Measurements from ENCODE around the gene HOXD11.

HOXD11 gene

DNA sequence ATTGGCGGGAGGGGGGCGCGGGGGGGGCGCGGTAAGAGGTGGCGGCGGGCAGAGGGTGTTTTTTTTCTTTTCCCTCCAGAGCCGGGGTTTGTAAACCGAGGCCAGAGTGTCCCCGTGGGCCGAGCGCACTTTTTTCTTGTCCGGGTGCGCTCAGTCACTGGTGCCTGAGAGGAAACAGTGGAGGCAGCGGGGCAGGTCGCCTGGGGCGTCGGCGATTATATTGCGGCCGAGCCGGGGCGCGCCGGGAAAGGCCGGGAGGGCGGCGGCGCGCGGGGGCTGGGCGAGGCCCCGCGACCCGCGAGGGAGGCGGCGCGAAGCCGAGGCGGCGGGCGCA is 22.7 kb downstream of the HOXD11 start:
- Histone ChIP-seq H3K79me2 (ENCODE audit: insufficient read depth, low read length) (no peaks in the 10 kb centered on the region), H3K9ac (ENCODE audit: low read length) (no peak overlapping the region), H3K4me1 (ENCODE audit: insufficient read depth, low read length, severe bottlenecking) (no peaks in the 10 kb centered on the region), H3K36me3 (ENCODE audit: insufficient read depth, low read length) (no peaks in the 10 kb centered on the region), H3K4me2 (ENCODE audit: low read length) (no peak overlapping the region), H3K9me2 (ENCODE audit: low read depth, low read length) (no peaks in the 10 kb centered on the region), H3K27me3 (ENCODE audit: insufficient read depth, low read length) (no peaks in the 10 kb centered on the region; the same call in none of the 2 replicates), H2AFZ (ENCODE audit: low read length) (no peak overlapping the region), H3K4me3 (ENCODE audit: low read depth, low read length, poor library complexity, severe bottlenecking) (no peak overlapping the region), H3F3A (ENCODE audit: insufficient read depth, low read length) (no peaks in the 10 kb centered on the region), H4K20me1 (ENCODE audit: insufficient read depth, low read length) (no peaks in the 10 kb centered on the region), H3K9me3 (ENCODE audit: low read length) (no peaks in the 10 kb centered on the region), H3K27ac (ENCODE audit: low read depth, low read length, poor library complexity, severe bottlenecking) (no peak overlapping the region)
- TF ChIP-seq EZH2 (IDR thresholded peaks at IDR 0.05; ENCODE audit: borderline replicate concordance, low read length) = no peak
- TF ChIP-seq CTCF (IDR thresholded peaks at IDR 0.05; ENCODE audit: low read length) = no peak

- Histone ChIP-seq H3K4me3 (ENCODE audit: low read depth, low read length, poor library complexity, severe bottlenecking) (no peak overlapping the region), H3F3A (ENCODE audit: insufficient read depth, low read length) (no peaks in the 10 kb centered on the region), H2AFZ (ENCODE audit: low read length) (no peak overlapping the region), H3K4me1 (ENCODE audit: insufficient read depth, low read length, severe bottlenecking) (no peaks in the 10 kb centered on the region), H3K27me3 (ENCODE audit: insufficient read depth, low read length) (no peaks in the 10 kb centered on the region; the same call in none of the 2 replicates), H3K9ac (ENCODE audit: low read length) (no peak overlapping the region), H3K9me3 (ENCODE audit: low read length) (no peaks in the 10 kb centered on the region), H3K4me2 (ENCODE audit: low read length) (no peak overlapping the region), H4K20me1 (ENCODE audit: insufficient read depth, low read length) (no peaks in the 10 kb centered on the region), H3K36me3 (ENCODE audit: insufficient read depth, low read length) (no peaks in the 10 kb centered on the region), H3K79me2 (ENCODE audit: insufficient read depth, low read length) (no peaks in the 10 kb centered on the region), H3K9me2 (ENCODE audit: low read depth, low read length) (no peaks in the 10 kb centered on the region), H3K27ac (ENCODE audit: low read depth, low read length, poor library complexity, severe bottlenecking) (no peak overlapping the region)
- no peak for TF ChIP-seq CTCF (IDR thresholded peaks at IDR 0.05; ENCODE audit: low read length)
- TF ChIP-seq EZH2 (IDR thresholded peaks at IDR 0.05; ENCODE audit: borderline replicate concordance, low read length) = no peak
Measured at GRCh38 chr2:176130147-176130956, 23.3 kb downstream of the HOXD11 start.

GRCh38 chr2:176130957-176131847 is 24.1 kb downstream of the HOXD11 start:
- H3K4me3 ChIP-seq (ENCODE audit: low read depth, low read length, poor library complexity, severe bottlenecking) = no peak overlapping the region
- no peaks in the 10 kb centered on the region for H3K79me2 ChIP-seq (ENCODE audit: insufficient read depth, low read length)
- no peaks in the 10 kb centered on the region; the same call in none of the 2 replicates for H3K27me3 ChIP-seq (ENCODE audit: insufficient read depth, low read length)
- H3K4me1 ChIP-seq (ENCODE audit: insufficient read depth, low read length, severe bottlenecking) = no peaks in the 10 kb centered on the region
- no peak overlapping the region for H3K27ac ChIP-seq (ENCODE audit: low read depth, low read length, poor library complexity, severe bottlenecking)
- no peaks in the 10 kb centered on the region for H3K36me3 ChIP-seq (ENCODE audit: insufficient read depth, low read length)
- H3K9me3 ChIP-seq (ENCODE audit: low read length) = no peaks in the 10 kb centered on the region
- H4K20me1 ChIP-seq (ENCODE audit: insufficient read depth, low read length) = no peaks in the 10 kb centered on the region
- H3F3A ChIP-seq (ENCODE audit: insufficient read depth, low read length) = no peaks in the 10 kb centered on the region
- H2AFZ ChIP-seq (ENCODE audit: low read length) = no peak overlapping the region
- no peak for TF ChIP-seq CTCF (IDR thresholded peaks at IDR 0.05; ENCODE audit: low read length)
- no peak for TF ChIP-seq EZH2 (IDR thresholded peaks at IDR 0.05; ENCODE audit: borderline replicate concordance, low read length)
- no peaks in the 10 kb centered on the region for H3K9me2 ChIP-seq (ENCODE audit: low read depth, low read length)
- no peak overlapping the region for H3K9ac ChIP-seq (ENCODE audit: low read length)
- no peak overlapping the region for H3K4me2 ChIP-seq (ENCODE audit: low read length)
